Endodermal cell (in vitro differentiated cells): ENCODE results near the gene CPZ. TPM values are rescaled to one million over a fixed set of nuclear protein-coding genes. Genes with fewer than 3 reads are reported as not detected.
A peak's percentile ranks its signal among the peaks of the same experiment; 100 is the strongest.

Experiments used
- DNase-seq: peaks from one replicate; pipeline ENCODE4 v3.0.0-alpha.2; 2017
- H3K27ac ChIP-seq: 2 replicates; pipeline ENCODE4 v1.5.1; 2013; ENCODE audit warnings: mild to moderate bottlenecking, low read depth, low read length, moderate library complexity
- H3K27me3 ChIP-seq: 2 replicates; pipeline ENCODE4 v1.6.1; 2013; ENCODE audit warnings: mild to moderate bottlenecking, low read length, moderate library complexity; ENCODE audit not compliant: insufficient read depth, control insufficient read depth, poor library complexity, severe bottlenecking
- H3K36me3 ChIP-seq: 2 replicates; pipeline ENCODE4 v1.7.0; 2013; ENCODE audit warnings: mild to moderate bottlenecking, low read length, moderate library complexity; ENCODE audit not compliant: control insufficient read depth, insufficient read depth
- H3K4me1 ChIP-seq: one replicate; pipeline ENCODE4 v1.7.0; 2013; ENCODE audit warnings: low read length; ENCODE audit not compliant: control insufficient read depth, insufficient read depth
- H3K4me3 ChIP-seq: 2 replicates; pipeline ENCODE4 v1.5.1; 2013; ENCODE audit warnings: mild to moderate bottlenecking, low read length, moderate library complexity
- H3K9ac ChIP-seq: 2 replicates; pipeline ENCODE4 v1.6.1; 2013; ENCODE audit warnings: mild to moderate bottlenecking, low read length, moderate library complexity; ENCODE audit not compliant: poor library complexity, severe bottlenecking; ENCODE audit errors: extremely low read depth
- H3K9me3 ChIP-seq: 2 replicates; pipeline ENCODE4 v1.6.1; 2013; ENCODE audit warnings: mild to moderate bottlenecking, low read length, moderate library complexity; ENCODE audit not compliant: control insufficient read depth
- H3K27ac Mint-ChIP-seq: 2 replicates; pipeline ENCODE4 v1.8.0; 2020; ENCODE audit warnings: mixed read lengths
- H3K27me3 Mint-ChIP-seq: 2 replicates; pipeline ENCODE4 v1.8.0; 2021; ENCODE audit warnings: mild to moderate bottlenecking, mixed read lengths; ENCODE audit not compliant: insufficient read depth
- H3K36me3 Mint-ChIP-seq: 2 replicates; pipeline ENCODE4 v1.8.0; 2020; ENCODE audit warnings: low read depth, mixed read lengths
- H3K4me1 Mint-ChIP-seq: 2 replicates; pipeline ENCODE4 v1.8.0; 2020; ENCODE audit warnings: mixed read lengths
- H3K4me3 Mint-ChIP-seq: 2 replicates; pipeline ENCODE4 v1.8.0; 2020; ENCODE audit warnings: mild to moderate bottlenecking, moderate library complexity, mixed read lengths
- H3K9me3 Mint-ChIP-seq: 2 replicates; pipeline ENCODE4 v1.8.0; 2020; ENCODE audit warnings: mild to moderate bottlenecking, mixed read lengths
- CTCF ChIP-seq: fragments of 200-600 bp; sonication (generic); conservative IDR thresholded peaks from 2 replicates; pipeline ENCODE4 v1.5.0; 2021; ENCODE audit warnings: antibody characterized with exemption, mild to moderate bottlenecking
- WGBS, 2 experiments: methylation state at CpG; one replicate each; pipeline versions ENCODE4 v1.1.5 to v1.1.7; 2013; ENCODE audit warnings: missing lambda C conversion rate in 2 of 2, mixed read lengths in 1 of 2; ENCODE audit not compliant: insufficient coverage in 1 of 2, insufficient read length in 1 of 2; 5-methylcytosine and 5-hydroxymethylcytosine counted together
- total RNA-seq, 2 donors: library from RNA; stranded (reverse); fragmentation: NEBNext Ultra II Directional in 1 of 2; extraction: Animal tissue kit (Norgen Biotek cat#: 25700) in 1 of 2; gene quantifications; 2 replicates in 1 of 2; 3 replicates in 1 of 2; pipeline ENCODE4 v1.2.1, GENCODE V29; 2021

The CPZ gene
- total RNA-seq, 2 donors from 2014 or later, result 23.9 to 33.6 TPM

DNA sequence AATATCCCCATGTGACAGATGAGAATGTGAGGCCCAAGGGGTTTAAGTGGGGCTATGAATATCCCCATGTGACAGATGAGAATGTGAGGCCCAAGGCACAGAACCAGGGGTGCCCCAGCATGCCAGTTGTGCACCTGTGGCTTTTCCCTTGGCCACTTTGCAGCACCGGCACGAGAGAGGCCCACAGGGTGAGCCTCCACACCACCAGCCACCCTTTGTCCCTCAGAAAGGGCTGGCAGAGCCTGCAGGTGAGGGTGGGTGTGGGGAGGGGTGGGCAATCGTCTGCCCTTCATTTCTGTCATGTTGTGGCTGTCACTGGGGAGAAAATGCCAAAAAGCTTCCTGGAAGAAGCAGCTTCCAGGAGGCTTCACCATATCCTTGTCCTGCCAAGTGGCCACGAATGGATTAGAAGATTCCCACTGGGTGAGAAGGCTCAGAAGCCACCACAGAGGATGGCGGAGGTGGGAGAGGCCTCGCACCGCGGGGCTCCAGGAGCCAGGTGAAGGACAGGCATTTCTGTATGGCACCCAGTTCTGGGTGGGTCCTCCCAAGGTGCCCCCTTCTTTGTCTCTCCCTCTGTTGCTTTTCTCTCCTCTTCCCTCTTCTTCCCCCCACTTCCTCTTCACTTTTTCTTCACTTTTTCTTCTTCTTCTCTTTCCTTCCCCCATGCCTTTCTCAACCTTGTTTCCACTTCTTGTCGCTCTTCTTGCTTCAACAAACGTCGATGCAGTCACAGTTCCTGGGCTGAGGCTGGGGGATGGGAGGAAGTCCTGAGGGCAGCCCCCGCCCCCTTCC is 12.8 kb upstream of the CPZ start:
- no peak overlapping the region for H3K27ac Mint-ChIP-seq
- no peak for TF ChIP-seq CTCF
- Histone ChIP-seq H3K9me3 (no peaks in the 10 kb centered on the region), H3K4me3 (no peak overlapping the region), H3K36me3 (peaks cover 5% of the 10 kb centered on the region), H3K9ac (no peak overlapping the region), H3K4me1 (peaks cover 22% of the 10 kb centered on the region), H3K27me3 (peaks cover 32% of the 10 kb centered on the region), H3K27ac (no peak overlapping the region)
- H3K36me3 Mint-ChIP-seq, result no peaks in the 10 kb centered on the region
- peaks cover 45% of the 10 kb centered on the region for H3K27me3 Mint-ChIP-seq
- H3K9me3 Mint-ChIP-seq, result no peaks in the 10 kb centered on the region
- no peak for DNase-seq
- peaks cover 32% of the 10 kb centered on the region for H3K4me1 Mint-ChIP-seq
- WGBS, 2 experiments, result 14 to 33% methylated on average over 8 to 12 of the region's 12 CpGs
- peak overlapping the region; percentile 43 for H3K4me3 Mint-ChIP-seq

DNA sequence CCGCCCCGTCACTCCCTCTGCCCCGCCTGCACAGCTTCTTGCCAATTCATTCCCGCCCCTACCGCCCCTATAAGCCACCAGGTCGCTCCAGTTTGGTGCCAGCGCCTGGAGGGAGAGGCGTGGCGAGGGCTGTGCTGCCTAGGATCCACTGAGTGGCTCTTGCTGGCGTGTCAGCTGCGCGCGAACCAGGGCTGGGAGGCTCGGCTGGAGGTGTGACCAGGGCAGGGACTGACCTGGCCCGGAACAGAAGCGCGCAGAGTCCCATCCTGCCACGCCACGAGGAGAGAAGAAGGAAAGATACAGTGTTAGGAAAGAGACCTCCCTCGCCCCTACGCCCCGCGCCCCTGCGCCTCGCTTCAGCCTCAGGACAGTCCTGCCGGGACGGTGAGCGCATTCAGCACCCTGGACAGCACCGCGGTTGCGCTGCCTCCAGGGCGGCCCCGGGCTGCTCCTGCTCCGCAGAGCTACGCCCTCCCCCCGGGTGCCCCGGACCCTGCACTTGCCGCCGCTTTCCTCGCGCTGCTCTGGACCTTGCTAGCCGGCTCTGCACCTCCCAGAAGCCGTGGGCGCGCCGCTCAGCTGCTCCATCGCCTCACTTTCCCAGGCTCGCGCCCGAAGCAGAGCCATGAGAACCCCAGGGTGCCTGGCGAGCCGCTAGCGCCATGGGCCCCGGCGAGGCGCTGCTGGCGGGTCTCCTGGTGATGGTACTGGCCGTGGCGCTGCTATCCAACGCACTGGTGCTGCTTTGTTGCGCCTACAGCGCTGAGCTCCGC is 12.1 kb upstream of the CPZ start, which contains the start of gene GPR78:
TSS of gene GPR78 (plus strand) at position 72 of the 773 bp plus-strand sequence. CDS start at position 663, 591 bp downstream.
- Mint-ChIP-seq H3K36me3 (no peaks in the 10 kb centered on the region), H3K27ac (no peak within 1 kb of the TSS), H3K4me1 (peaks cover 31% of the 10 kb centered on the region), H3K4me3 (peak within 1 kb of the TSS; percentile 43), H3K9me3 (no peaks in the 10 kb centered on the region), H3K27me3 (peaks cover 45% of the 10 kb centered on the region)
- Histone ChIP-seq H3K27ac (no peak within 1 kb of the TSS), H3K36me3 (peaks cover 5% of the 10 kb centered on the region), H3K4me3 (peak within 1 kb of the TSS; percentile 65), H3K27me3 (peaks cover 32% of the 10 kb centered on the region), H3K9ac (no peak within 1 kb of the TSS), H3K9me3 (no peaks in the 10 kb centered on the region), H3K4me1 (peaks cover 22% of the 10 kb centered on the region)
- no peak for TF ChIP-seq CTCF
- WGBS, 2 experiments, result 0 to 1% methylated on average over 37 to 63 of the region's 63 CpGs
- DNase-seq, result peak; percentile 98

DNA sequence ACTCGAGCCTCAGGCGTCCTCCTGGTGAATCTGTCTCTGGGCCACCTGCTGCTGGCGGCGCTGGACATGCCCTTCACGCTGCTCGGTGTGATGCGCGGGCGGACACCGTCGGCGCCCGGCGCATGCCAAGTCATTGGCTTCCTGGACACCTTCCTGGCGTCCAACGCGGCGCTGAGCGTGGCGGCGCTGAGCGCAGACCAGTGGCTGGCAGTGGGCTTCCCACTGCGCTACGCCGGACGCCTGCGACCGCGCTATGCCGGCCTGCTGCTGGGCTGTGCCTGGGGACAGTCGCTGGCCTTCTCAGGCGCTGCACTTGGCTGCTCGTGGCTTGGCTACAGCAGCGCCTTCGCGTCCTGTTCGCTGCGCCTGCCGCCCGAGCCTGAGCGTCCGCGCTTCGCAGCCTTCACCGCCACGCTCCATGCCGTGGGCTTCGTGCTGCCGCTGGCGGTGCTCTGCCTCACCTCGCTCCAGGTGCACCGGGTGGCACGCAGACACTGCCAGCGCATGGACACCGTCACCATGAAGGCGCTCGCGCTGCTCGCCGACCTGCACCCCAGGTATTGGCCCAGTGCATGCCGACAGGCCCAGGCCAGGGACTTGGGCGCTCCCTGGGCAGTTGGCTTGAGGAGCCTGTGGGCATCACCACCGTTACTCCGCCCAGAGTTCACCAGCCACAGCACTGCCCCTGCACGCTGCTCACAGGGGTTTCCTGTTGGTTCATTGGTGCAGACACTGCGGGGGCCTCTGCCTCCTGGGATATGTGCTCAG is 11.3 kb upstream of the CPZ start:
- H3K4me3 Mint-ChIP-seq, result peak overlapping the region; percentile 43
- H3K36me3 ChIP-seq, result peaks cover 5% of the 10 kb centered on the region
- no peaks in the 10 kb centered on the region for H3K9me3 Mint-ChIP-seq
- TF ChIP-seq CTCF, result no peak
- no peak overlapping the region for H3K27ac ChIP-seq
- no peaks in the 10 kb centered on the region for H3K36me3 Mint-ChIP-seq
- no peak overlapping the region for H3K27ac Mint-ChIP-seq
- peak overlapping the region; percentile 65 for H3K4me3 ChIP-seq
- no peak overlapping the region for H3K9ac ChIP-seq
- H3K4me1 Mint-ChIP-seq, result peaks cover 30% of the 10 kb centered on the region
- H3K4me1 ChIP-seq, result peaks cover 22% of the 10 kb centered on the region
- WGBS, 2 experiments, result 39 to 46% methylated on average over 48 to 66 of the region's 66 CpGs
- peaks cover 32% of the 10 kb centered on the region for H3K27me3 ChIP-seq
- no peaks in the 10 kb centered on the region for H3K9me3 ChIP-seq
- peaks cover 45% of the 10 kb centered on the region for H3K27me3 Mint-ChIP-seq
- no peak for DNase-seq
